ENCODE results near the gene IFT172. TPM values are rescaled to one million over a fixed set of nuclear protein-coding genes. Genes with fewer than 3 reads are reported as not detected.
"Not testable (repeated sequence)": the region's sequence is repeated elsewhere in the genome, so short reads cannot be mapped to it uniquely, and the experiment has no call there.

The IFT172 gene
- polyA plus RNA-seq, 3 donors from 2014 or later = 0.76 to 8.4 (median 3.1) TPM

GRCh38 chr2:27428213-27428977, 61.1 kb downstream of the IFT172 start, which contains the start of gene NRBP1:
TSS of gene NRBP1 (plus strand) at chr2:27428631. CDS start at chr2:27433274, 4,643 bp downstream.
- H3K27ac Mint-ChIP-seq = peak within 1 kb of the TSS; percentile 88 to 98 (median 96)
- H3K4me1 Mint-ChIP-seq = peaks cover 38 to 51% of the 10 kb centered on the region in 2 donors
- H3K27me3 Mint-ChIP-seq (ENCODE audit: low read depth in 3 of 3) = peaks cover 2 to 16% (median 8%) of the 10 kb centered on the region in 3 donors

DNA sequence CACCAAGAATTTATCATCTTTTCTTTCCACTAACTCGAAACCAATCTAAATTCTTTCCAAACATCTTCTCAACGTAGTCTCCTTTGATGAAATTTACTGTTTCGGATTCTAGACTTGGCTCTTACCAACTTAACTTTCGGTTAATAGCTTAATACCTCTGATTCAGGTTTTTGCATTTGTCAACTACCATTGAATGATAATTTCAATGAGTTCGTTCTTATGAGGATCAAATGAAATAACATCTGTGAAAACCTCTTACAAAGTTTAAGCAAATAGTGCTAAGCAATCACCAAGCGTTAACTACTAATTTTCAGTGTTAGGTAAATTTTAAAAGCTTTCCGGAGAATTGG, 61.7 kb downstream of the IFT172 start:
- DNase-seq = no peak
- H3K9me3 Mint-ChIP-seq = no peaks in the 10 kb centered on the region
- H3K36me3 Mint-ChIP-seq = no peaks in the 10 kb centered on the region
- peak overlapping the region; percentile 94 to 98 (median 98) for H3K4me3 Mint-ChIP-seq
- peaks cover 2 to 16% (median 8%) of the 10 kb centered on the region in 3 donors for H3K27me3 Mint-ChIP-seq (ENCODE audit: low read depth in 3 of 3)
- H3K27ac Mint-ChIP-seq = peak overlapping the region; percentile 88 to 98 (median 96)
- H3K4me1 Mint-ChIP-seq = peaks cover 34 to 45% of the 10 kb centered on the region in 2 donors

More at GRCh38 chr2:27428213-27428977, 61.1 kb downstream of the IFT172 start, which contains the start of gene NRBP1:
- DNase-seq = peak; percentile 88 to 89 (median 88)
- H3K36me3 Mint-ChIP-seq = peaks cover 3 to 4% (median 4%) of the 10 kb centered on the region in 3 donors
- H3K4me3 Mint-ChIP-seq = peak within 1 kb of the TSS; percentile 95 to 98 (median 98)
- no peaks in the 10 kb centered on the region for H3K9me3 Mint-ChIP-seq

DNA sequence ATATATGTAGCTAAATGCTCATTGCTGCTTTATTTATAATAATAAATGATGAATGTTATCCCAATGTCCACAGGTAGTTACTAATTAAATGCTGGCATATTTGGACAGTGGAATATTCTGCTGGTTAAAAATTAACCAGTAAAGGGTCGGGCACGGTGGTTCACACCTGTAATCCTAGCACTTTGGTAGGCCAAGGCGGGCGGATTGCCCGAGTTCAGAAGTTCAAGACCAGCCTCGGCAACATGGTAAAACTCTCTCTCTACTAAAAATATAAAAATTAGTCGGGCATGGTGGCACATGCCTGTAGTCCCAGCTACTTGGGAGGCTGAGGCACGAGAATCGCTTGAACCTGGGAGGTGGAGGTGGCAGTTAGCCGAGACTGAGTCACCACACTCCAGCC, 64.5 kb downstream of the IFT172 start:
- not testable (repeated sequence) for H3K4me3 Mint-ChIP-seq, DNase-seq, H3K27ac Mint-ChIP-seq, H3K36me3 Mint-ChIP-seq, H3K9me3 Mint-ChIP-seq
- Mint-ChIP-seq H3K4me1 (peaks cover 17 to 20% of the 10 kb centered on the region in 2 donors), H3K27me3 (ENCODE audit: low read depth in 3 of 3) (peaks cover 2 to 16% (median 6%) of the 10 kb centered on the region in 3 donors)

GRCh38 chr2:27422958-27423357, 66.6 kb downstream of the IFT172 start:
- DNase-seq = no peak
- Mint-ChIP-seq H3K9me3 (no peaks in the 10 kb centered on the region), H3K4me3 (no peak overlapping the region), H3K36me3 (no peaks in the 10 kb centered on the region), H3K27ac (no peak overlapping the region), H3K27me3 (ENCODE audit: low read depth in 3 of 3) (peaks cover 0 to 1% (median 0%) of the 10 kb centered on the region in 3 donors), H3K4me1 (peaks cover 4 to 7% of the 10 kb centered on the region in 2 donors)

GRCh38 chr2:27421660-27422250, 67.8 kb downstream of the IFT172 start:
- H3K27ac Mint-ChIP-seq = peak overlapping the region in 1 of 6 donors; percentile 6
- no peak overlapping the region for H3K4me3 Mint-ChIP-seq
- H3K4me1 Mint-ChIP-seq = no peaks in the 10 kb centered on the region
- no peak for DNase-seq
- H3K9me3 Mint-ChIP-seq = no peaks in the 10 kb centered on the region
- peaks cover 0 to under 1% (median 0%) of the 10 kb centered on the region in 3 donors for H3K27me3 Mint-ChIP-seq (ENCODE audit: low read depth in 3 of 3)
- no peaks in the 10 kb centered on the region for H3K36me3 Mint-ChIP-seq

DNA sequence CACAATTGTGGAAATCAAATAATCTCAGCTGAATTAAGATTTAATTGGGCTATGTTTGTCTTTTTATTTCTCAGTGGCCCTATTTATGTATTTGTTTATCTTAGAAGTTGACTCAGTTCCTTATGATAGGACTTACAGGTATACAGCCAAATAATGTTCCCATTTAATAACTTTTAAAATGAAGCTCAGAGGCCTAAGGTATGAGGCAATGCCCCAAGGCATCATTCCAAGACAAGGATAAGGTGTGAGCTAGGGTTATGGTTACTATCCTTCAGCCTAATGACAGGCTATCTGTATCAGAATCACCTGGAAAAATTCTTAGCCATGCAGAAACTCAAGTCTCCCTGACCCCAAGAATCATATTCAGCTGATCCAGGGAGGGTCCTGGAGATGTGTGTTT, 68.5 kb downstream of the IFT172 start:
- Mint-ChIP-seq H3K27me3 (ENCODE audit: low read depth in 3 of 3) (peaks cover 0 to 2% (median 0%) of the 10 kb centered on the region in 3 donors), H3K4me1 (no peaks in the 10 kb centered on the region), H3K9me3 (no peaks in the 10 kb centered on the region), H3K36me3 (no peaks in the 10 kb centered on the region), H3K27ac (no peak overlapping the region), H3K4me3 (no peak overlapping the region)
- no peak for DNase-seq

DNA sequence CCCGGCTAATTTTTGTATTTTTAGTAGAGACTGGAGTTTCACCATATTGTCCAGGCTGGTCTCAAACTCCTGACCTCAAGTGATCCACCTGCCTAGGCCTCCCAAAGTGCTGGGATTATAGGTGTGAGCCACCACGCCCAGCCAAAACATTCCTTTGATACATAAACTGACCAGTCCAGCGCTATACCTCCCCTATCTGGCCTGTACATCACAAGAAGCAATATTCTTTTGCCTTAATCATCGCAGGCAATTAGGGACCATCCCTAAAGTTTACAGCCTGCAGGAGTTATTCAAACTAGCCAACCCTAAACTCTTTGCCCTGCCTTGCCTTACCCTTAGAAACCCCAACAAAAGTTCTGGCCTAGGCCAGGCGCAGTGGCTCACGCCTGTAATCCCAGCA, 73.4 kb downstream of the IFT172 start:
- Mint-ChIP-seq H3K4me1 (peaks cover 0 to 3% of the 10 kb centered on the region in 2 donors), H3K4me3 (no peak overlapping the region), H3K27me3 (ENCODE audit: low read depth in 3 of 3) (peaks cover 3 to 5% (median 4%) of the 10 kb centered on the region in 3 donors), H3K9me3 (no peaks in the 10 kb centered on the region), H3K36me3 (no peaks in the 10 kb centered on the region), H3K27ac (no peak overlapping the region)
- DNase-seq = no peak

GRCh38 chr2:27412419-27413152, 77.0 kb downstream of the IFT172 start:
- H3K36me3 Mint-ChIP-seq = no peaks in the 10 kb centered on the region
- peaks cover 5 to 8% (median 8%) of the 10 kb centered on the region in 3 donors for H3K27me3 Mint-ChIP-seq (ENCODE audit: low read depth in 3 of 3)
- H3K27ac Mint-ChIP-seq = peak overlapping the region in 1 of 6 donors; percentile 17
- DNase-seq = no peak
- H3K4me1 Mint-ChIP-seq = peaks cover 17 to 20% of the 10 kb centered on the region in 2 donors
- H3K9me3 Mint-ChIP-seq = no peaks in the 10 kb centered on the region
- no peak overlapping the region for H3K4me3 Mint-ChIP-seq

- Mint-ChIP-seq H3K36me3 (no peaks in the 10 kb centered on the region), H3K4me1 (peaks cover 30 to 33% of the 10 kb centered on the region in 2 donors), H3K27me3 (ENCODE audit: low read depth in 3 of 3) (peaks cover 5 to 8% (median 7%) of the 10 kb centered on the region in 3 donors), H3K9me3 (no peaks in the 10 kb centered on the region), H3K4me3 (peak within 1 kb of the TSS; percentile 86 to 98 (median 92)), H3K27ac (peak within 1 kb of the TSS; percentile 89 to 98 (median 95))
- DNase-seq = peak; percentile 94 to 95 (median 94)
Measured at GRCh38 chr2:27409321-27410073, 80.0 kb downstream of the IFT172 start, which contains the start of gene PPM1G. TSS of gene PPM1G (minus strand) at chr2:27409591. CDS start at chr2:27409422, 169 bp downstream.

DNA sequence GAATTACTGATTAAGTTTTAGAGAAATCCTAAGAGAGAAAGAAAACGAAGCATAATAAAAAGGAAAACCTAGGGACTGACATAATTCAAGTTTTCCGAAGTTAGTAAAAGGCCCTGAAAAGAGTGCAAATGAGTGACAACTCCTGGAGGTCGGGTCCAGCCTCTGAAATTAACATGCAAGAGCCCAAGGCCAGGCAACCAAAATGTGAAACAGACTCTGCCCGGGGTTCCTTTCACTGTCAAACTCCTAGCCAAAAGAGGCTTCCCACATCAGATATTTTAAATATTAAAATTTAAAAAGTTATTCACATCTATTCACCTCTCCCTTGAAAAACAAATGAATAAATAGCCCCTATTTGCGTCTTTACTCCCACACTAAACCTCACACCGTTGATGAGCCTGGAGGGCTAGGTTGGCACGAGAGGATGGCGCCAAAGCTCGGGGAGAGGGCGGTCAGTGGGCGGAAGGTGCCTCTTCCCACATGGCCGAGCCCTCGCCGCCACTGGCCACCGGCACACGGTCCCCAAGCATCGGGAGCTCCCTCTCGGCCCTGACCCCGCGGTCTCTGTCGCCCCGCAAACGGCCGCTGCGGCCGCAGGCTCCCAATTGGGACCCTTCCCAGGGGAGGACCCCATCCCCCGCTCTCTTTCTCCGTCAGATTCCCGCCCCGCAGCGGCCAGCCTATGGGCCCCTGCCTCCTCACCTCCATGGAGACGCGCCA, 80.8 kb downstream of the IFT172 start:
- Mint-ChIP-seq H3K4me3 (peak overlapping the region; percentile 82 to 92 (median 86)), H3K36me3 (no peaks in the 10 kb centered on the region)
- no peak for DNase-seq

DNA sequence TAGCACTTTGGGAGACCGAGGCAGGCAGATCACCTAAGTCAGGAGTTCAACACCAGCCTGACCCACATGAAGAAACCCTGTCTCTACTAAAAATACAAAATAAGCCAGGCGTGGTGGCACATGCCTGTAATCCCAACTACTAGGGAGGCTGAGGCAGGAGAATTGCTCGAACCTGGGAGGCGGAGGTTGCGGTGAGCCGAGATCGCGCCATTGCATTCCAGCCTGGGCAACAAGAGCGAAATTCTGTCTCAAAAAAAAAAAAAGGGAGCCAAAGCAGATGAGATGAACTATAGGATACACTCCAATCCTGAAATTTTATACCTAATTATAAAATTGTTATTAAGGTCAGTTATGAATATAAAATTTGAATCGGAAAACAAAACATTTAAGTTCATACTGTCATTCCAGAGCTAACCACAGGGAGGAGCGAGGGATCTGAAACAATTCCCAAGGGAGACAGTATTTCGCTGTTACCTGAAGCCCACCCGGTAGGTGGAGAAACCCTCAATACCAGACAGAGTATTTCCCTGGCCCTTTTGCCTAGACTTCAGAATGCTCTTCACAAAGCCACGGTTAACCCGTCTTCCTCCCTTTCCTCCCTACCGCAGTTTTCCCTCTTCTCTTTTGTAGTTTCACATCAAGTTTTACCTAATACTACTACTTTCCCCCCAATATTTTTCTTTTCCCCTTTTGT, 81.6 kb downstream of the IFT172 start:
- Mint-ChIP-seq H3K27ac (peak overlapping the region; percentile 69 to 90 (median 89)), H3K4me3 (peak overlapping the region; percentile 82 to 92 (median 86)), H3K4me1 (peaks cover 37% of the 10 kb centered on the region in 2 donors), H3K36me3 (no peaks in the 10 kb centered on the region), H3K9me3 (no peaks in the 10 kb centered on the region), H3K27me3 (ENCODE audit: low read depth in 3 of 3) (peaks cover 4 to 8% (median 7%) of the 10 kb centered on the region in 3 donors)
- no peak for DNase-seq

More for the DNA sequence above, 80.8 kb downstream of the IFT172 start:
- Mint-ChIP-seq H3K9me3 (no peaks in the 10 kb centered on the region), H3K27ac (peak overlapping the region; percentile 69 to 90 (median 89)), H3K4me1 (peaks cover 33% of the 10 kb centered on the region in 2 donors), H3K27me3 (ENCODE audit: low read depth in 3 of 3) (peaks cover 5 to 8% (median 7%) of the 10 kb centered on the region in 3 donors)

All from immature natural killer cell (primary cell).